Aorta (tissue), 5 donors: ENCODE measurements around the gene ELFN2. TPM values are rescaled to one million over a fixed set of nuclear protein-coding genes. Genes with fewer than 3 reads are reported as not detected.

ENCODE experiments used
- ATAC-seq: fragments of 200-7000 bp; cut with Tn5 transposase; one replicate; pipeline ENCODE4 v1.9.1; 2022; ENCODE audit warnings: moderate library complexity; ENCODE audit not compliant: low FRiP score
- DNase-seq, 2 donors: peaks; one replicate each; pipeline ENCODE4 v3.0.0-alpha.2; 2020
- H3K27ac ChIP-seq, 2 donors: one replicate each; pipeline ENCODE4 v1.5.1; 2013; ENCODE audit warnings: low read length in 2 of 2, mild to moderate bottlenecking in 2 of 2, moderate library complexity in 2 of 2, control low read depth in 1 of 2, inconsistent platforms in 1 of 2, low read depth in 1 of 2
- H3K27me3 ChIP-seq, 2 donors: one replicate each; pipeline ENCODE4 v1.6.1; 2013; ENCODE audit warnings: control low read depth in 1 of 2, low read length in 1 of 2, mild to moderate bottlenecking in 1 of 2, moderate library complexity in 1 of 2; ENCODE audit not compliant: insufficient read depth in 2 of 2, control insufficient read depth in 1 of 2
- H3K36me3 ChIP-seq, 2 donors: one replicate each; pipeline ENCODE4 v1.6.1; 2013; ENCODE audit warnings: control low read depth in 1 of 2, low read length in 1 of 2, mild to moderate bottlenecking in 1 of 2; ENCODE audit not compliant: insufficient read depth in 2 of 2, control insufficient read depth in 1 of 2
- H3K4me1 ChIP-seq, 2 donors: one replicate each; pipeline ENCODE4 v1.6.1; 2013; ENCODE audit warnings: low read length in 2 of 2, control low read depth in 1 of 2, mild to moderate bottlenecking in 1 of 2, moderate library complexity in 1 of 2; ENCODE audit not compliant: insufficient read depth in 2 of 2, control insufficient read depth in 1 of 2
- H3K4me3 ChIP-seq, 2 donors: one replicate each; pipeline ENCODE4 v1.5.1; 2013; ENCODE audit warnings: low read length in 2 of 2, control low read depth in 1 of 2, mild to moderate bottlenecking in 1 of 2
- H3K9me3 ChIP-seq: one replicate; pipeline ENCODE4 v1.6.1; 2013; ENCODE audit warnings: mild to moderate bottlenecking, low read length; ENCODE audit not compliant: control insufficient read depth
- WGBS, 2 donors: extraction: QIAGEN DNeasy Blood & Tissue Kit; methylation state at CpG; one replicate each; pipeline ENCODE4 v1.1.7; 2013; 5-methylcytosine and 5-hydroxymethylcytosine counted together
- intact Hi-C, 2 donors: fragments of 100-400 bp; cut with DNase I; formaldehyde crosslinking; loops; one replicate each; pipeline versions ENCODE4 v1.14.2 to v1.15.0; 2022
- polyA plus RNA-seq, 2 donors: library from polyadenylated mRNA; stranded (reverse); fragments of 200-250 nt; gene quantifications; one replicate each; pipeline ENCODE4 v1.2.3, GENCODE V29; 2013
- total RNA-seq, 2 donors: library from RNA; stranded (reverse); fragmentation: NEBNext Ultra II Directional; extraction: Animal tissue kit (Norgen Biotek cat#: 25700); gene quantifications; one replicate each; pipeline ENCODE4 v1.2.1, GENCODE V29; 2021
- donor health status: healthy with polysubstance abuse.
- donor health status: Bipolar disorder and iron deficiency.
- donor health status: DM: no; HTN: no; CAD: no.
- donor health status: DM: no; HTN: no; CAD: no.
- donor health status: DM: yes; HTN: yes; CAD: no.

Gene ELFN2
- total and polyA plus RNA-seq, 4 donors, result 0.06 to 0.24 TPM; not detected in 2

DNA sequence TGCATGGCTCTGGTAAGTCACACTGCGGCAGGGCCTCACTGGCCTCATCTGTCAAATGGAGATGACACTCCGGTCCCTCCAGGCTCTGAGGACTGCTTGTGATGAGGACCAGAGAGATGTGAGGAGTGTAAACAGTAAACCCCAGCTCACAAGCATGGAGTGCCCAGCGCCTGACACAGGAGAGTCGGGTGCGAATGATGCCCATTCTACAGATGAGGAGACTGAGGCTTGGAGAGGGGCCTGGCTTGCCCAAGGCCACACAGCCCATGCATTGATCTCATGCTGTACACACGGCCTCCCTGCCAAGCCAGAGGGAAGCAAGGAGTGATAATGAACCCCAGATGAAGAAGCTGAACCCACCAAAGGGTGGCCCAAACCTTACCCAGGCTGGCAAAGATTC lies 37.2 kb downstream of the ELFN2 start:
- DNase-seq (no peak), ATAC-seq (no peak)
- Histone ChIP-seq H3K4me1 (no peaks in the 10 kb centered on the region), H3K27ac (no peak overlapping the region), H3K4me3 (no peak overlapping the region), H3K27me3 (no peaks in the 10 kb centered on the region), H3K9me3 (no peaks in the 10 kb centered on the region), H3K36me3 (no peaks in the 10 kb centered on the region)
- 89 to 92% methylated on average over 6 of the region's 6 CpGs for WGBS, 2 donors
- intact Hi-C loops, result no loop called here

DNA sequence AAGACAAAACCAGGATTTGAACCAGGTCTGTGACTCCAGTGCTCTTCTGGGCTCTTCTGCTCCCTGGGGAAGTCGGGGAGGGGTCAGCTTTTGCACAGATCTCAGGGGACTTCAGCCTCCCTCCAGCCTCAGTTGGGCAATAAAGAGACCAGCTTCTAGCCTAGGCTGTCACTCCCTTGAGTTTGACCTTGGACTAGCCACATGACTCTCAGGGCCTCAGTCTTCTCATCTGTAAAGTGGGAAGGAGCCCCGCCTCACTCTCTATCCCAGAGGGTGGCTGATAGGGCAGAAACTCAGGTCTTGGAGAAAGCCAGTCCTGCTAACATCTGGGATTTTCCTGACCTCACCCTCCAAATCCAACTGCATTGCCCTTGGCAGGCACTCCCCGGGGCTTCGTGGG lies 38.7 kb downstream of the ELFN2 start:
- ATAC-seq (no peak), DNase-seq (no peak)
- Histone ChIP-seq H3K4me3 (no peak overlapping the region), H3K27ac (no peak overlapping the region), H3K4me1 (no peaks in the 10 kb centered on the region), H3K27me3 (no peaks in the 10 kb centered on the region), H3K36me3 (no peaks in the 10 kb centered on the region), H3K9me3 (no peaks in the 10 kb centered on the region)
- intact Hi-C loops, result no loop called here
- 90 to 92% methylated on average over 4 of the region's 4 CpGs for WGBS, 2 donors

DNA sequence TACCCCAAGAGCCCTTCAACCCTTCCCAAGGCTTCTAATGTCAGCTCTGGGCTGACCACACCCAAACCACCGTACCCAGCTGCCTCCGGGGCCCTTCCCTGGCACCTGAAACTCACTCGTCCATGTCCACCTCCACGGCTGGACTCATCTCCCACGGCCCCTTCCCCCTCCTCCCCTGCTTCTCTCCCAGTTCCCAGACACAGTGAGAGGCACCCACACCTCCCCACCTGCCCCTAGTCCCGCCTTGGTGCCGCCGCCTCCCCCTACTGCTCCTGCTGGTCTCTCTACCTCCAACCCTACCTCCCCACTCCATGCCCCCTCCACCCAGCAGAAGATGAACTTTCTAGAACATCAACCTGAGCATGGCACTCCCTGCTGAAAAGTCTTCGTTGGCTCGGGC lies 39.5 kb downstream of the ELFN2 start:
- Histone ChIP-seq H3K9me3 (no peaks in the 10 kb centered on the region), H3K36me3 (no peaks in the 10 kb centered on the region), H3K27ac (no peak overlapping the region), H3K27me3 (no peaks in the 10 kb centered on the region), H3K4me3 (no peak overlapping the region), H3K4me1 (no peaks in the 10 kb centered on the region)
- DNase-seq, result no peak
- intact Hi-C loops, result no loop called here
- 42 to 48% methylated on average over 10 of the region's 10 CpGs for WGBS, 2 donors
- no peak for ATAC-seq

DNA sequence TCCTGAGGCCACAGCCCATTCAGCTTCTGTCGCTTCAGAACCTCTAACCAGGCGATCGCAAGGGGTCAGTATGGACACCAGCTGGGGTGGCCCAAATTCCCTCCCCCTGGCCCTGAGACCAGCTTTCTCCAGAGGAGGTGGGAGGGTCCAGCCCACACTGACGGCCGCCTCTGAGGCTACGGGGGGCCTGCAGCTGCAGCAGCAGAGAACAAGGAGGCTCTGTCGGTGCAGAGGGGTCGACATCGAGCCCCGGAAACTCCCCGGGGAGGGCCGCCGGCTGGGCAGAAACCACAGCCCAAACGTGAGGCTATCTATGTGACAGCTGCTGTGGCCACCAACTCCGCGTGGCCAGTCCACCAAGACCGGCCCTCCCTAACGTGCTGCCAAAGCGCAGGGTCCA lies 40.8 kb downstream of the ELFN2 start:
- no peak for ATAC-seq
- 46 to 52% methylated on average over 19 of the region's 19 CpGs for WGBS, 2 donors
- H3K9me3 ChIP-seq, result no peaks in the 10 kb centered on the region
- no peak overlapping the region for H3K27ac ChIP-seq
- no peaks in the 10 kb centered on the region for H3K36me3 ChIP-seq
- no peaks in the 10 kb centered on the region for H3K27me3 ChIP-seq
- intact Hi-C loops, result no loop called here
- no peak for DNase-seq
- H3K4me1 ChIP-seq, result no peaks in the 10 kb centered on the region
- no peak overlapping the region for H3K4me3 ChIP-seq

DNA sequence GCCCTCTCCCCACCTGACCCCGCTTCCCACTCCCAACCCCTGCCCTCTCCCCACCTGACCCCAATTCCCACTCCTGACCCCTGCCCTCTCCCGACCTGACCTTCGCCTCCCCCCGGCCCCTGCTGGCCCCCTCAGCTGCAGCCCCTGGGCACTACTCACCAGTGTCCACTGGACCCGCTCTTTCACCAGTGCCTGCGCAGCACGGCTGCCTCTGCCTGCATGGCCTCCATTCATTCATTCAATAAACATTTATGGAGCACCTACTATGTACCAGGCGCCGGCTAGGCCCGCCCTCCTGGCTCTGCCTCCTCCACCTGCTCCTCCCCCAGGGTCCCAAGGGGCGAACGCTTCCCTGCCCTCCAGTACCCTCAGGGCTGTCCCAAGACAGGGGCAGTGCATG lies 42.6 kb downstream of the ELFN2 start:
- ATAC-seq (no peak), DNase-seq (no peak)
- Histone ChIP-seq H3K4me3 (no peak overlapping the region), H3K36me3 (no peaks in the 10 kb centered on the region), H3K9me3 (no peaks in the 10 kb centered on the region), H3K27me3 (no peaks in the 10 kb centered on the region), H3K4me1 (no peaks in the 10 kb centered on the region), H3K27ac (no peak overlapping the region)
- 75 to 77% methylated on average over 11 to 12 of the region's 12 CpGs for WGBS, 2 donors
- intact Hi-C loops, result no loop called here

DNA sequence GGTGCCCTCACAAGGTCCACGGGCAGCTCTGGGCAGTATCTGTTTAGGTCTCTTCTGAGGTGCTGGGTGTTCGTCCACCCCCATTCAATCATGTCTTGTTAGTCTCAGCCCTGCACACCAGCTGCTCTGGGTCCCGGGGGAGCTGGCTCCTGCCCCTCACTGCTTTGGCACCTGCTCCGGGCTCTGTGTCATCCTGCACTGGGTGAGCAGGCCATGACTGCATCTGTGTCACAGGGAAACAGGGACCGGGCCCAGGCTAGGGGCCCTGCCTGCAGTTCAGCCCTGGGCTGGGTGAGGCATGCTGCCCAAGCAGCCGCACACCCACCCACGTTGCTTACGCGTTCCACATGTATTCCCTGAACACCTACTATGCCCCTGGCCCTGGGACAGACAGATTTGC lies 43.9 kb downstream of the ELFN2 start:
- ATAC-seq (no peak), DNase-seq (no peak)
- no peaks in the 10 kb centered on the region for H3K4me1 ChIP-seq
- H3K9me3 ChIP-seq, result no peaks in the 10 kb centered on the region
- intact Hi-C loops, result no loop called here
- H3K4me3 ChIP-seq, result no peak overlapping the region
- 75 to 78% methylated on average over 9 of the region's 9 CpGs for WGBS, 2 donors
- H3K27me3 ChIP-seq, result no peaks in the 10 kb centered on the region
- no peaks in the 10 kb centered on the region for H3K36me3 ChIP-seq
- no peak overlapping the region for H3K27ac ChIP-seq

DNA sequence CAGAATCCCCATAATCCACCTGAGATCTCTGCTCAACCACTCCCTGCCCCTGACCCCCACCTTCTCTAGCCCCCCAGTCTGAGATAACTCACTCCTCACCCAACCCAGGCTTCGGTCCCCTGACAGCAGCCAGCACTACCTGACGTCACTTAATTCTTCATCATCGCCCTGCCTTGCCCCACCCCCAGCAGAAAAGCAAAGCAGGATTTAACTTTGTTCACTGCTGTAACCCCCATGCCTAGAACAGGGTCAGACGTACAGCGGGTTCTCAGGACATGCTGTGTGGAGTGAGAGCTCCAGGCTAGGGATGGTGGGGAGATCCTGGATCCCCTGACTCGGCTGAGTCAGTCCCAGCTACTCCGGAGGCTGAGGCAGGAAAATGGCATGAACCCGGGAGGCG lies 45.8 kb downstream of the ELFN2 start:
- WGBS, 2 donors, result 41 to 49% methylated on average over 9 of the region's 9 CpGs
- H3K36me3 ChIP-seq, result no peaks in the 10 kb centered on the region
- intact Hi-C loops, result no loop called here

DNA sequence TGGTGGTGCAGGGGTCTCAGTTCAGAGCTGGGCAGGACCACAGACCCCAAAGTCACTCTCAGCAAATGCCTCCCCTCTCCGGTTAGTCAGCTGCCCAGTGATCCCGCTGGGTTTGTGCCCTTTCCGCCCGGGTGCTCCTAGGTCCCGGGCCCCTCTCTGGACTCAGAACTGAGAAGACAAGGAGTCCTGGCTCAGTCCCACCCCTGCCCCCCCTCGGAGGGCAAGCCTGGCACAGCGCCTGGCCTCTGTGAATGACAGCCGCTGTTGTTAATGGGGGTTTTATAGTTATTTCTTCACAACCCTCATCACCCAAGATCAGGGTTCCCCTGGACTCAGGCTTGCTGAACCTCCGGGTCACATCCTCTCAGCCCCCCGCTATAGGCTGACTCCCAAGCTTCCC lies 47.6 kb downstream of the ELFN2 start:
- no peaks in the 10 kb centered on the region for H3K9me3 ChIP-seq
- intact Hi-C loops, result no loop called here
- no peaks in the 10 kb centered on the region for H3K27me3 ChIP-seq
- H3K27ac ChIP-seq, result no peak overlapping the region
- H3K4me3 ChIP-seq, result no peak overlapping the region
- no peaks in the 10 kb centered on the region for H3K4me1 ChIP-seq
- no peaks in the 10 kb centered on the region for H3K36me3 ChIP-seq
- DNase-seq (no peak), ATAC-seq (no peak)
- 43 to 57% methylated on average over 10 of the region's 10 CpGs for WGBS, 2 donors

More for the DNA sequence above, 45.8 kb downstream of the ELFN2 start:
- no peak for DNase-seq
- Histone ChIP-seq H3K27ac (no peak overlapping the region), H3K4me1 (no peaks in the 10 kb centered on the region), H3K4me3 (no peak overlapping the region), H3K9me3 (no peaks in the 10 kb centered on the region), H3K27me3 (no peaks in the 10 kb centered on the region)
- no peak for ATAC-seq

DNA sequence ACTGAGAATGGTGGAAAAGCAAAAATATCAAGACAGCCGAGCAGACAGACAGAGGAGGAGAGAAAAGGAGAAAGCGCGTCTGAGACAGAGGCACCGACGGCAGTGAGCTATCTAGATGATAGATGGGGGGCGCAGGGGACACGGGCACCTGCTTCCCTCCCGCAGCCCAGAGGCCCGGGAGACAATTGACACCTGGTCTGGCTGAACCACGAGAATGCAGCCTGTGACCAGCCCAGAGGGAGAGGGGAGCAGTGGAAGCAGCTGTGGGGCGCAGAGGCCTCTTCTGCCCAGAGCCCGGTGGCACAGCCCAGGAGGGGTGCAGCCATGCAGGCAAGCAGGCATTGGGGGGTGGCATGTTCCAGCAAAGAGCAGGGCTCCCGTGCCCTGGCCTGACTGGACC lies 48.2 kb downstream of the ELFN2 start:
- intact Hi-C loops, result no loop called here
- H3K4me3 ChIP-seq, result no peak overlapping the region
- H3K4me1 ChIP-seq, result no peaks in the 10 kb centered on the region
- H3K9me3 ChIP-seq, result no peaks in the 10 kb centered on the region
- no peak overlapping the region for H3K27ac ChIP-seq
- DNase-seq, result no peak
- no peaks in the 10 kb centered on the region for H3K27me3 ChIP-seq
- WGBS, 2 donors, result 30% methylated on average over 12 to 13 of the region's 13 CpGs
- no peak for ATAC-seq
- no peaks in the 10 kb centered on the region for H3K36me3 ChIP-seq
